Measurements from ENCODE around the gene NFYA. TPM values are rescaled to one million over a fixed set of nuclear protein-coding genes. Genes with fewer than 3 reads are reported as not detected.

The NFYA gene
- total and polyA plus RNA-seq, 2 donors (not counting 1 experiment from before 2014, with no cell fraction given) = 23.3 to 44.3 TPM

- Histone ChIP-seq H2AFZ (ENCODE audit: insufficient read depth, low read depth, low read length, poor library complexity, severe bottlenecking) (no peak within 1 kb of the TSS), H3K27me3 (replicated peaks in 1 of 4; ENCODE audit: control extremely low read depth in 1 of 4, control insufficient read depth in 3 of 4, insufficient read depth in 4 of 4, low read length in 3 of 4) (no peaks in the 10 kb centered on the region), H3K27ac (ENCODE audit: low read length in 2 of 2) (no peak within 1 kb of the TSS), H3K4me1 (ENCODE audit: control insufficient read depth in 2 of 2, insufficient read depth in 2 of 2, low read length in 2 of 2) (no peaks in the 10 kb centered on the region), H3K4me3 (ENCODE audit: control extremely low read depth in 1 of 5, extremely low read depth in 1 of 5, insufficient read depth in 1 of 5, low read depth in 2 of 5, low read length in 4 of 5) (no peak within 1 kb of the TSS), H3K9me3 (ENCODE audit: control extremely low read depth in 1 of 3, control insufficient read depth in 2 of 3, insufficient read depth in 1 of 3, low read length in 2 of 3) (no peaks in the 10 kb centered on the region), H3K9ac (ENCODE audit: low read length) (no peak within 1 kb of the TSS), H3K36me3 (replicated peaks in 1 of 2; ENCODE audit: control extremely low read depth in 1 of 2, control insufficient read depth in 1 of 2, extremely low read depth in 1 of 2, insufficient read depth in 2 of 2, low read length in 1 of 2) (peaks cover 0 to 2% of the 10 kb centered on the region in 2 experiments), H4K20me1 (ENCODE audit: control insufficient read depth, insufficient read depth, low read length, poor library complexity, severe bottlenecking) (no peaks in the 10 kb centered on the region), H3K4me2 (replicated peaks; ENCODE audit: low read depth, low read length, poor library complexity, severe bottlenecking) (no peak within 1 kb of the TSS), H3K79me2 (ENCODE audit: control insufficient read depth, insufficient read depth, low read length) (no peaks in the 10 kb centered on the region)
- intact Hi-C loops (cut with micrococcal nuclease) = no loop called here
- no peaks in the 10 kb centered on the region for H3K27me3 Mint-ChIP-seq
- ATAC-seq (ENCODE audit: low read depth) = no peak
- H3K4me3 Mint-ChIP-seq = no peak within 1 kb of the TSS
- no peak for DNase-seq
- no peak for TF ChIP-seq EZH2 (IDR thresholded peaks at IDR 0.05; ENCODE audit: borderline replicate concordance, insufficient read depth, low read depth, low read length, poor library complexity, severe bottlenecking)
- no peak for TF ChIP-seq CTCF (IDR thresholded peaks at IDR 0.05)
- POLR2A ChIA-PET = no interaction called here
- CTCF ChIA-PET = interaction anchor here (0.9 kb wide), 1 partner anchor 13 kb away, joined by 3 read pairs; no protein-coding TSS in a partner anchor
- H3K9me3 Mint-ChIP-seq (ENCODE audit: insufficient read depth) = no peaks in the 10 kb centered on the region
- WGBS (ENCODE audit: insufficient coverage) = 91% methylated on average over 10 of the region's 10 CpGs
- H3K27ac Mint-ChIP-seq = no peak within 1 kb of the TSS
- no peaks in the 10 kb centered on the region for H3K4me1 Mint-ChIP-seq
Observed at GRCh38 chr6:41042226-41043055, 30.3 kb upstream of the NFYA start, which contains the start of gene TSPO2. TSPO2 (plus strand) TSS chr6:41042467; CDS start chr6:41042986, 519 bp downstream.

GRCh38 chr6:41043151-41043550 is 29.6 kb upstream of the NFYA start:
- H4K20me1 ChIP-seq (ENCODE audit: control insufficient read depth, insufficient read depth, low read length, poor library complexity, severe bottlenecking) = no peaks in the 10 kb centered on the region
- ChIA-PET CTCF (interaction anchor here (0.9 to 2.3 kb wide), 2 partner anchors 14 to 15 kb away, joined by 3 to 7 read pairs; no protein-coding TSS in a partner anchor), POLR2A (no interaction called here)
- H3K4me1 ChIP-seq (ENCODE audit: control insufficient read depth in 2 of 2, insufficient read depth in 2 of 2, low read length in 2 of 2) = no peaks in the 10 kb centered on the region
- intact Hi-C loops (cut with micrococcal nuclease) = no loop called here
- no peak overlapping the region for H3K4me3 ChIP-seq (ENCODE audit: control extremely low read depth in 1 of 5, extremely low read depth in 1 of 5, insufficient read depth in 1 of 5, low read depth in 2 of 5, low read length in 4 of 5)
- no peak overlapping the region for H3K9ac ChIP-seq (ENCODE audit: low read length)
- peaks cover 0 to 4% of the 10 kb centered on the region in 2 experiments for H3K36me3 ChIP-seq (replicated peaks in 1 of 2; ENCODE audit: control extremely low read depth in 1 of 2, control insufficient read depth in 1 of 2, extremely low read depth in 1 of 2, insufficient read depth in 2 of 2, low read length in 1 of 2)
- no peaks in the 10 kb centered on the region for H3K9me3 Mint-ChIP-seq (ENCODE audit: insufficient read depth)
- H3K4me3 Mint-ChIP-seq = no peak overlapping the region
- no peaks in the 10 kb centered on the region for H3K27me3 ChIP-seq (replicated peaks in 1 of 4; ENCODE audit: control extremely low read depth in 1 of 4, control insufficient read depth in 3 of 4, insufficient read depth in 4 of 4, low read length in 3 of 4)
- no peak for TF ChIP-seq CTCF (IDR thresholded peaks at IDR 0.05)
- ATAC-seq (ENCODE audit: low read depth) = no peak
- H3K79me2 ChIP-seq (ENCODE audit: control insufficient read depth, insufficient read depth, low read length) = no peaks in the 10 kb centered on the region
- no peak overlapping the region for H2AFZ ChIP-seq (ENCODE audit: insufficient read depth, low read depth, low read length, poor library complexity, severe bottlenecking)
- no peaks in the 10 kb centered on the region for H3K9me3 ChIP-seq (ENCODE audit: control extremely low read depth in 1 of 3, control insufficient read depth in 2 of 3, insufficient read depth in 1 of 3, low read length in 2 of 3)
- no peak overlapping the region for H3K27ac Mint-ChIP-seq
- no peak for DNase-seq
- no peaks in the 10 kb centered on the region for H3K4me1 Mint-ChIP-seq
- no peak overlapping the region for H3K27ac ChIP-seq (ENCODE audit: low read length in 2 of 2)
- H3K4me2 ChIP-seq (replicated peaks; ENCODE audit: low read depth, low read length, poor library complexity, severe bottlenecking) = no peak overlapping the region
- 92% methylated on average over 2 of the region's 3 CpGs for WGBS (ENCODE audit: insufficient coverage)
- H3K27me3 Mint-ChIP-seq = no peaks in the 10 kb centered on the region
